Chondrocyte (in vitro differentiated cells): ENCODE data around the gene LTC4S. TPM values are rescaled to one million over a fixed set of nuclear protein-coding genes. Genes with fewer than 3 reads are reported as not detected.
A peak's percentile ranks its signal among the peaks of the same experiment; 100 is the strongest.

Experiments used
- DNase-seq: peaks from one replicate; pipeline ENCODE4 v3.0.0; 2021; ENCODE audit warnings: mixed read lengths, low spot score
- H3K27ac Mint-ChIP-seq: one replicate; pipeline ENCODE4 v1.8.0; 2021; ENCODE audit warnings: mild to moderate bottlenecking, moderate library complexity, mixed read lengths; ENCODE audit not compliant: unreplicated experiment
- H3K27me3 Mint-ChIP-seq: 2 replicates; pipeline ENCODE4 v1.8.0; 2021; ENCODE audit warnings: low read depth, mixed read lengths
- H3K36me3 Mint-ChIP-seq: 2 replicates; pipeline ENCODE4 v1.8.0; 2021; ENCODE audit warnings: low read depth, mixed read lengths
- H3K4me1 Mint-ChIP-seq: 2 replicates; pipeline ENCODE4 v1.8.0; 2021; ENCODE audit warnings: low read depth, mild to moderate bottlenecking, mixed read lengths
- H3K4me3 Mint-ChIP-seq: one replicate; pipeline ENCODE4 v1.8.0; 2021; ENCODE audit warnings: mild to moderate bottlenecking, moderate library complexity, mixed read lengths; ENCODE audit not compliant: unreplicated experiment
- H3K9me3 Mint-ChIP-seq: 2 replicates; pipeline ENCODE4 v1.8.0; 2021; ENCODE audit warnings: low read depth, mixed read lengths
- total RNA-seq: library from RNA; stranded (reverse); gene quantifications from 3 replicates; pipeline ENCODE4 v1.2.1, GENCODE V29; 2021
- TF ChIP-seq, protein P1 (sequence below): fragments of 200-600 bp; sonication (generic); IDR thresholded peaks from 2 replicates; pipeline ENCODE4 v1.5.0; 2021; ENCODE audit warnings: antibody characterized with exemption, mild to moderate bottlenecking, moderate library complexity

Gene LTC4S
- total RNA-seq, 1 donor from 2014 or later = 1.2 TPM

- Mint-ChIP-seq H3K36me3 (peaks cover 5% of the 10 kb centered on the region), H3K27ac (no peak overlapping the region), H3K27me3 (no peaks in the 10 kb centered on the region), H3K4me3 (no peak overlapping the region), H3K9me3 (no peaks in the 10 kb centered on the region), H3K4me1 (peaks cover 15% of the 10 kb centered on the region)
- TF ChIP-seq, protein P1, sequence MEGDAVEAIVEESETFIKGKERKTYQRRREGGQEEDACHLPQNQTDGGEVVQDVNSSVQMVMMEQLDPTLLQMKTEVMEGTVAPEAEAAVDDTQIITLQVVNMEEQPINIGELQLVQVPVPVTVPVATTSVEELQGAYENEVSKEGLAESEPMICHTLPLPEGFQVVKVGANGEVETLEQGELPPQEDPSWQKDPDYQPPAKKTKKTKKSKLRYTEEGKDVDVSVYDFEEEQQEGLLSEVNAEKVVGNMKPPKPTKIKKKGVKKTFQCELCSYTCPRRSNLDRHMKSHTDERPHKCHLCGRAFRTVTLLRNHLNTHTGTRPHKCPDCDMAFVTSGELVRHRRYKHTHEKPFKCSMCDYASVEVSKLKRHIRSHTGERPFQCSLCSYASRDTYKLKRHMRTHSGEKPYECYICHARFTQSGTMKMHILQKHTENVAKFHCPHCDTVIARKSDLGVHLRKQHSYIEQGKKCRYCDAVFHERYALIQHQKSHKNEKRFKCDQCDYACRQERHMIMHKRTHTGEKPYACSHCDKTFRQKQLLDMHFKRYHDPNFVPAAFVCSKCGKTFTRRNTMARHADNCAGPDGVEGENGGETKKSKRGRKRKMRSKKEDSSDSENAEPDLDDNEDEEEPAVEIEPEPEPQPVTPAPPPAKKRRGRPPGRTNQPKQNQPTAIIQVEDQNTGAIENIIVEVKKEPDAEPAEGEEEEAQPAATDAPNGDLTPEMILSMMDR = no peak
- DNase-seq = no peak
Measured at GRCh38 chr5:179814090-179814489, 20.3 kb downstream of the LTC4S start.

DNA sequence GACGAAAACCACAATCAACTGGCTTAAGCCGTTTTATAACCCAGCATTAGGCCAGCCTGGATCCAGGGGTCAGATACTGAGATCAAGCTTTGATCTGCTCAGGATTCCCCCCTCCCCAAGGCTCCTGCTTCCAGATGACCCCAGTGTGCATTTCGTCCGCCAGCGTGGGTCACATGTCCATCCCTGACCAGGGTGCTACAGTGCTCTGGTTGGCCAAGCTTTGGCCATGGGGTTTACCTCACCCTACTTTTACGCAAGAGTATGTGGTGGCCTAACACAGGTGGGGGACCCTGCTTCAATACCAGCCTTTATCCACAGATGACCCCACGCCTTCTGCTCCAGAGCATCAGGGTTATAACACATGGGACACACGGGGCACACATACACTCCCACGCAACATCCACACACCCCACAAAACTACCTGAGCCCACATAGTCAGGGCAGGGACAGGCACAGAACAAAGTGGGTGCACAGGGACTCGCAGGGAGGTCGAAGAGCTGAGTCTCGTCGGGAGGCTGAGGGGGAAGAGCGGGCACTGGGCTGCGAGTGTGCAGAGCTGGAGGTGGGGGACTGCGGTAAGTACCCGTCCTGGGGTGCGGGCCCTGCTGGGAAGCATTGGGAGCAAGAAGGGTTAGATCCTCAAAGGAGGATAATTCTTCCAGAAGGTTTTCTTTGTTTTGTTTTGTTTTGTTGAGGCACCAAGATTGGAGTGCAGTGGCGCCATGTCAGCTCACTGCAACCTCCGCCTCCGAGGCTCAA is 21.9 kb downstream of the LTC4S start:
- H3K27ac Mint-ChIP-seq = no peak overlapping the region
- no peak for DNase-seq
- no peaks in the 10 kb centered on the region for H3K27me3 Mint-ChIP-seq
- peaks cover 5% of the 10 kb centered on the region for H3K36me3 Mint-ChIP-seq
- H3K4me3 Mint-ChIP-seq = no peak overlapping the region
- peaks cover 29% of the 10 kb centered on the region for H3K4me1 Mint-ChIP-seq
- TF ChIP-seq, protein P1 = no peak
- no peaks in the 10 kb centered on the region for H3K9me3 Mint-ChIP-seq

DNA sequence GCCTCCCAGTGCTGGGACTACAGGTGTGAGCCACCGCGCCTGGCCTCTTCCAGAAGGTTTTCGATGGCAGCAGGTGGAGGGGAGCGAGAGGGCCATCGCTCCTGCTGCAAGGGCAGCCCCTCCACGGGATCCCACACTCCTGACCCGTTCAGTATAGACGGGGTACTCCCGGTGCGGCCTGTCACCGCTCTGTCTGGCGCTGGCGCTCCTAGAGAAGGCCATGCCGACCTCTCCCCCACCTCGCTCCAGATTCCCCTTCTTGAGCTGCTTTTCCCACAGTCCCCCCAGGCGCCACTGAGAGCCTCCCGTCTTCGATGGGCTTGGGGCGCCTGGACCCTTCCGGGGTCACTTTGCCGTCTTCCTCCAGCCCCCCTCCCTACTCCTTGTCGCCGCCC is 22.6 kb downstream of the LTC4S start:
- peaks cover 29% of the 10 kb centered on the region for H3K4me1 Mint-ChIP-seq
- H3K36me3 Mint-ChIP-seq = peaks cover 5% of the 10 kb centered on the region
- TF ChIP-seq, protein P1 = no peak
- DNase-seq = peak; percentile 83
- H3K4me3 Mint-ChIP-seq = no peak overlapping the region
- H3K9me3 Mint-ChIP-seq = no peaks in the 10 kb centered on the region
- H3K27ac Mint-ChIP-seq = peak overlapping the region; percentile 8
- H3K27me3 Mint-ChIP-seq = no peaks in the 10 kb centered on the region

GRCh38 chr5:179816796-179817469 is 23.1 kb downstream of the LTC4S start:
- peak overlapping the region; percentile 28 for H3K4me3 Mint-ChIP-seq
- peak; percentile 86 for DNase-seq
- no peak overlapping the region for H3K27ac Mint-ChIP-seq
- H3K27me3 Mint-ChIP-seq = no peaks in the 10 kb centered on the region
- TF ChIP-seq, protein P1 = no peak
- peaks cover 5% of the 10 kb centered on the region for H3K36me3 Mint-ChIP-seq
- peaks cover 31% of the 10 kb centered on the region for H3K4me1 Mint-ChIP-seq
- no peaks in the 10 kb centered on the region for H3K9me3 Mint-ChIP-seq

GRCh38 chr5:179817470-179817840 is 23.7 kb downstream of the LTC4S start:
- no peak overlapping the region for H3K27ac Mint-ChIP-seq

More at GRCh38 chr5:179817470-179817840, 23.7 kb downstream of the LTC4S start:
- DNase-seq = no peak
- Mint-ChIP-seq H3K4me3 (peak overlapping the region; percentile 28), H3K36me3 (peaks cover 5% of the 10 kb centered on the region), H3K9me3 (no peaks in the 10 kb centered on the region), H3K4me1 (peaks cover 36% of the 10 kb centered on the region), H3K27me3 (no peaks in the 10 kb centered on the region)
- TF ChIP-seq, protein P1 = no peak
